SJCRH30 (cell line): Measurements from ENCODE around the gene RTP5. TPM values are rescaled to one million over a fixed set of nuclear protein-coding genes. Genes with fewer than 3 reads are reported as not detected.
"Not testable (repeated sequence)": the region's sequence is repeated elsewhere in the genome, so short reads cannot be mapped to it uniquely, and the experiment has no call there.

Experiments used
- DNase-seq, 2 experiments: peaks; one replicate each; pipeline ENCODE4 v3.0.0-alpha.2; 2015 to 2020
- H3K27ac ChIP-seq: fragments of 250-450 bp; sonication (Bioruptor Pico); 2 replicates; pipeline ENCODE4 v1.5.1; 2020; ENCODE audit warnings: mild to moderate bottlenecking, moderate library complexity
- H3K27me3 ChIP-seq: fragments of 250-450 bp; sonication (Bioruptor Pico); 2 replicates; pipeline ENCODE4 v1.5.1; 2020; ENCODE audit warnings: mild to moderate bottlenecking, moderate library complexity
- H3K36me3 ChIP-seq: fragments of 250-450 bp; sonication (Bioruptor Pico); 2 replicates; pipeline ENCODE4 v1.5.1; 2020; ENCODE audit warnings: mild to moderate bottlenecking, moderate library complexity
- H3K4me1 ChIP-seq: fragments of 250-450 bp; sonication (Bioruptor Pico); 2 replicates; pipeline ENCODE4 v1.5.1; 2020; ENCODE audit warnings: mild to moderate bottlenecking, moderate library complexity
- H3K4me3 ChIP-seq: fragments of 250-450 bp; sonication (Bioruptor Pico); 2 replicates; pipeline ENCODE4 v1.5.1; 2020; ENCODE audit warnings: mild to moderate bottlenecking, moderate library complexity
- H3K9me3 ChIP-seq: fragments of 250-450 bp; sonication (Bioruptor Pico); replicated peaks from 2 replicates; pipeline ENCODE4 v1.5.1; 2020; ENCODE audit warnings: mild to moderate bottlenecking, moderate library complexity
- total RNA-seq: library from RNA; depleted of rRNA; stranded (reverse); fragments of >200 nt; shearing (Covaris generic); gene quantifications from 2 replicates; pipeline ENCODE4 v1.2.3, GENCODE V29; 2014

Gene RTP5
- total RNA-seq, 1 experiment from 2014 or later: not detected

GRCh38 chr2:241867776-241868420 is 1.6 kb upstream of the RTP5 start:
- H3K27me3 ChIP-seq: peaks cover 13% of the 10 kb centered on the region; the same call in 1 of the 2 replicates
- H3K9me3 ChIP-seq: peaks cover 4% of the 10 kb centered on the region; the same call in 1 of the 2 replicates
- H3K4me3 ChIP-seq: no peak overlapping the region
- H3K36me3 ChIP-seq: no peaks in the 10 kb centered on the region
- peaks cover 36% of the 10 kb centered on the region for H3K4me1 ChIP-seq
- H3K27ac ChIP-seq: no peak overlapping the region
- DNase-seq: peak; percentile 56 to 73

- Histone ChIP-seq H3K27ac (no peak overlapping the region), H3K9me3 (peaks cover 4% of the 10 kb centered on the region; the same call in 1 of the 2 replicates), H3K4me3 (no peak overlapping the region), H3K36me3 (no peaks in the 10 kb centered on the region), H3K4me1 (peaks cover 36% of the 10 kb centered on the region), H3K27me3 (peaks cover 13% of the 10 kb centered on the region; the same call in 1 of the 2 replicates)
- peak in 1 of 2 experiments; percentile 62 for DNase-seq
Measured at GRCh38 chr2:241868661-241869081, 858 bp upstream of the RTP5 start.

DNA sequence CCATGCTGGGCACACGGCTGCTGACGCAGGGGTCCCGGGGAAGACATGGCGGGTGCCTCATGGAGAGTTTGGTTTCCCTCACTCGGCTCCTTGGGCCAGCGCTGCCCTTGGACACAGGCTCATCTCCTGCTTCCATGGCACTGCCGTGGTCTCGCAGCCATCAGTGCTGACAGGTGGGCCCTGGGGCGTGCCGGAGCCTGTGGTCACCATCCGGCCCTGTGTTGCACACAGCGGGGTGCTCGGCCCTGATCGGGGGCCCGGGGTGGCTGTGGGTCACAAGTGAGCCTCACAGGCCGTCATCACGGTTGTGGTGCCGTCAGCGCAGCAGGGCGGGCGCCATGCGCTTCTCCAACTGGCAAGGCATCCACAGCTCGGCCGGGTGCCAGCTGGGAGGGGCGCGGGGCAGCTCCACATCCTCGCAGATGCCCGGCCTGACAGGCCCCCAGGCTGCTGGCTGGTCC is 582 bp downstream of the RTP5 start:
- Histone ChIP-seq H3K36me3 (no peaks in the 10 kb centered on the region), H3K4me1 (peaks cover 36% of the 10 kb centered on the region), H3K27ac (no peak overlapping the region), H3K4me3 (no peak overlapping the region), H3K9me3 (0 out of 2 replicates have a peak, but pooled peaks cover 3% of the 10 kb centered on the region), H3K27me3 (peaks cover 13% of the 10 kb centered on the region; the same call in 1 of the 2 replicates)
- DNase-seq: no peak

GRCh38 chr2:241870611-241871537 is 1.3 kb downstream of the RTP5 start:
- peak overlapping the region; percentile 3; the same call in 1 of the 2 replicates for H3K4me3 ChIP-seq
- H3K4me1 ChIP-seq: peaks cover 36% of the 10 kb centered on the region
- H3K27me3 ChIP-seq: peaks cover 13% of the 10 kb centered on the region; the same call in 1 of the 2 replicates
- no peak overlapping the region for H3K27ac ChIP-seq
- peak; percentile 74 to 82 for DNase-seq
- 0 out of 2 replicates have a peak, but pooled peaks cover 3% of the 10 kb centered on the region for H3K9me3 ChIP-seq
- no peaks in the 10 kb centered on the region for H3K36me3 ChIP-seq

DNA sequence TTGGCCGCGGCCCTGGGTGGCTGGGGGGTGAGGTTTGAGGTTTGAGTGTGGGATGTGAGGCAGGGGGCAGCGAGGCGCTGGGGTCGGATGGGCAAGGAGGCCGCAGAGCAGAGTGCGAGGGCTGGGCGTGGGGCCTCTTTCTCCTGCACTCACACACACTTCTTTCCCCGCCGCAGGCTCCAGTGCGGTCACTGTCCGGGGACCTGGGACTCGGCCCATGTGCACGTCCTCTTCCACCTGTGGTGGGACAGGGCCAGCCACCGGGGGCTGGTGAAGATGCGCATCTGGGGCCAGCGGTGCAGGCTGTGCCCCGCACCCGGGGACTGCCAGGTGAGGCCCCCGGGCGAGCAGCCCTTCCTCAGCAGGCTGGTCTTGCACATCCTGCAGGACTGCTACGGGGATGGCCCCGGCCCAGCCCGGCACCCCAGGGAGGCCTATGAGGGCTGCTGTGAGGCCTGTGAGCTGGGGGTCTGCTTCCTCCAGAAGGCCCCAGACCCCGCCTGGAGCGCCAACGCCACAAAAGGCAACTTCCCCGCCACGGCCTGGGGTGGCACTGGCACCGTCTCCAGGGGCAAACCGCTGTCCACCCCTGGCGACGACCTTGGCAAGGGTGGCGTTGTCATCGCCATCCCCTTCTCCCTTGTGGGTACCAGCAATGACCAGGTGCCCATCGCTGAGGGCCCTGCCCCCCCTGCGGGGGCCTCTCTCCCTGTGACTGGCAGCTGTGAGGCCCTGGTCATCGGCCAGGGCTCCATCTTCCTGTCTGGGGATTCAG is 2.2 kb downstream of the RTP5 start:
- no peak for DNase-seq

DNA sequence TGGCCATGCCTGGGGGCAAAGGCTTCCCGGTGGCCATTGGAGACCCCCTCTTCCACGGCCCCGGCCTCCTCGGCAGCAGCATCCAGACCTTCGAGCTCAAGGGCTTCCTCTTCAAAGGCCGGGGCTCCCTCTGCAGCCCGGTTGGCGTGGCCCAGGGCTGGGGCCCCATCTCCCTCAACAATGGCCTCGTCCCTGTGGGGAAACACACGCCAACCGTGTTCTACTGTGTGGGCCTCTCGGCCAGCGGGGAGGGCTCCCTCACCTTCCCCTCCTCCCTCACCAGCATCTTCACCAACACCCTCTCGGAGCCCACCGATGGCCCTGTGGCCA is 2.7 kb downstream of the RTP5 start:
- Histone ChIP-seq H3K4me1 (peaks cover 31% of the 10 kb centered on the region), H3K9me3 (0 out of 2 replicates have a peak, but pooled peaks cover 3% of the 10 kb centered on the region), H3K36me3 (no peaks in the 10 kb centered on the region), H3K27ac (no peak overlapping the region), H3K4me3 (no peak overlapping the region), H3K27me3 (peaks cover 4% of the 10 kb centered on the region; the same call in 1 of the 2 replicates)
- no peak for DNase-seq

More for the DNA sequence above, 2.2 kb downstream of the RTP5 start:
- no peaks in the 10 kb centered on the region for H3K36me3 ChIP-seq
- peaks cover 36% of the 10 kb centered on the region for H3K4me1 ChIP-seq
- H3K27ac ChIP-seq: no peak overlapping the region
- H3K27me3 ChIP-seq: peaks cover 10% of the 10 kb centered on the region; the same call in 1 of the 2 replicates
- 0 out of 2 replicates have a peak, but pooled peaks cover 3% of the 10 kb centered on the region for H3K9me3 ChIP-seq
- no peak overlapping the region for H3K4me3 ChIP-seq

DNA sequence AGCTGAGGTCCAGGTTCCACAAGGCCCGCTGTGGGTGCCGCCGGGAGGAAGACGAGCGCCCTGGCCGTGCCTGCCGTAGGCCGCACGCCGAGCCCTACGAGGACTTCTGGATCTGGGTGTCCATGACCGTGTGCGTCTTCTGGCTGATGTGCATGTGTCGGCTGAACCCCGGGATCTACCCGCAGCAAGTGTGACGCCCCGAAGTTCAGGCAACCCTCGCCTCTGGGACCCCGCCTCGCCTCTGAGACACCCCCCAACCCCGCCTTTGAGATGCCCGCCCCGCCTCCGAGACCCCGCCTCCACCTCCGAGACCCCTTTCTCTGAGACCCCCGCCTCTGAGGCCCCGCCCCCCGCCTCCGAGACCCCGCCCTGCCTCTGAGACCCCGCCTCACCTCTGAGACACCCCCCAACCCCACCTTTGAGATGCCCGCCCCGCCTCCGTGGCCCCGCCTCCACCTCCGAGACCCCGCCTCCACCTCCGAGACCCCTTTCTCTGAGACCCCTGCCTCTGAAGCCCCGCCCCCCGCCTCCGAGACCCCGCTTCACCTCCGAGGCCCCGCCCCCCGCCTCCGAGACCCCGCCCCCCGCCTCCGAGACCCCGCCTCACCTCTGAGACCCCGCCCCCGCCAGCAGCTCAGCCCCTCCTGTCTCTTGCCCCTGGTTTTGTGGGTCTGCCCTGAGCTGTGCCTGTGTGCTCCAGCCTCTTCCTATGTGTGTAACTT is 3.7 kb downstream of the RTP5 start:
- no peaks in the 10 kb centered on the region for H3K27me3 ChIP-seq
- 0 out of 2 replicates have a peak, but pooled peaks cover 3% of the 10 kb centered on the region for H3K9me3 ChIP-seq
- no peak overlapping the region for H3K27ac ChIP-seq
- no peak for DNase-seq
- H3K36me3 ChIP-seq: no peaks in the 10 kb centered on the region
- H3K4me3 ChIP-seq: no peak overlapping the region
- peaks cover 22% of the 10 kb centered on the region for H3K4me1 ChIP-seq

DNA sequence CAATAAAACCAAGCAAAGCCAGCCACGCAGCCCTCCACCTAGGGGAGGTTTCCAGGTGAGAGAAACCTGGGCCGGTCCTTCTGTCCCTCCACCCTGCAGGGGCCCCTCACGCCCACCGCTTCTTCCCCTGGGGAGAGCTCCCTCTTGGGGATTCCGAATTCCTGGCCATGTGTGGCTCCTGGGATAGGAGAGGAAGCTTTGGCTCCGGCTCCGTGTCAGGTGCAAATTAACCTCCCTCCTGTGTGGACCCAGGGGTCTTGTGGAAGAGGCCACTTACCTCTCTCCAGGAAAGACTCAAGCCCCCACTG is 4.2 kb downstream of the RTP5 start:
- Histone ChIP-seq H3K36me3 (no peaks in the 10 kb centered on the region), H3K27ac (no peak overlapping the region), H3K27me3 (no peaks in the 10 kb centered on the region)

GRCh38 chr2:241874277-241874925 is 4.9 kb downstream of the RTP5 start:
- Histone ChIP-seq H3K27ac (no peak overlapping the region), H3K4me3 (no peak overlapping the region), H3K4me1 (peaks cover 12% of the 10 kb centered on the region), H3K9me3 (0 out of 2 replicates have a peak, but pooled peaks cover 3% of the 10 kb centered on the region), H3K27me3 (no peaks in the 10 kb centered on the region), H3K36me3 (no peaks in the 10 kb centered on the region)
- no peak for DNase-seq

More for the DNA sequence above, 4.2 kb downstream of the RTP5 start:
- Histone ChIP-seq H3K4me1 (peaks cover 16% of the 10 kb centered on the region), H3K9me3 (0 out of 2 replicates have a peak, but pooled peaks cover 3% of the 10 kb centered on the region), H3K4me3 (no peak overlapping the region)
- no peak for DNase-seq

DNA sequence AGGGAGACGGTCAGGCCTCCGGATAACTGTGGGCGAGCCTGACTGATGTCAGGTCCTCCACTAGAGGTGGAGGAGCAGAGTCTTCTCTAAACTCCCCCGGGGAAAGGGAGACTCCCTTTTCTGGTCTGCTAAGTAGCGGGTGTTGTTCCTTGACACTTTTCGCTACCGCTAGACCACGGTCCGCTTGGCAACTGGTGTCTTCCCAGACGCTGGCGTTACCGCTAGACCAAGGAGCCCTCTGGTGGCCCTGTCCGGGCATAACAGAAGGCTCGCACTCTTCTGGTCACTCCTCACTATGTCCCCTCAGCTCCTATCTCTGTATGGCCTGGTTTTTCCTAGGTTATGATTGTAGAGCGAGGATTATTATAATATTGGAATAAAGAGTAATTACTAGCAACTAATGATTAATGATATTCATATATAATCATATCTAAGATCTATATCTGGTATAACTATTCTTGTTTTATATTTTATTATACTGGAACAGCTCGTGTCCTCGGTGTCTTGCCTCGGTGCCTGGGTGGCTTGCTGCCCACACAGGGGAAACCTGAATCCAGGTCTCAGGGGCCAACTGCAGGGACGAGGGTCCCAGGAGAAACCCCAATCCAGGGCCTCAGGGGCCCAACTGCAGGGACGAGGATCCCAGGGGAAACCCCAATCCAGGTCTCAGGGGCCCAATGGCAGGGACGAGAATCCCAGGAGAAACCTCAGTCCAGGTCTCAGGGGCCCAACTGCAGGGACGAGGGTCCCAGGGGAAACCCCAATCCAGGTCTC is 6.4 kb downstream of the RTP5 start:
- H3K36me3 ChIP-seq, H3K4me1 ChIP-seq, H3K4me3 ChIP-seq, H3K9me3 ChIP-seq, H3K27ac ChIP-seq, H3K27me3 ChIP-seq: not testable (repeated sequence)
- peak; percentile 66 to 71 for DNase-seq

DNA sequence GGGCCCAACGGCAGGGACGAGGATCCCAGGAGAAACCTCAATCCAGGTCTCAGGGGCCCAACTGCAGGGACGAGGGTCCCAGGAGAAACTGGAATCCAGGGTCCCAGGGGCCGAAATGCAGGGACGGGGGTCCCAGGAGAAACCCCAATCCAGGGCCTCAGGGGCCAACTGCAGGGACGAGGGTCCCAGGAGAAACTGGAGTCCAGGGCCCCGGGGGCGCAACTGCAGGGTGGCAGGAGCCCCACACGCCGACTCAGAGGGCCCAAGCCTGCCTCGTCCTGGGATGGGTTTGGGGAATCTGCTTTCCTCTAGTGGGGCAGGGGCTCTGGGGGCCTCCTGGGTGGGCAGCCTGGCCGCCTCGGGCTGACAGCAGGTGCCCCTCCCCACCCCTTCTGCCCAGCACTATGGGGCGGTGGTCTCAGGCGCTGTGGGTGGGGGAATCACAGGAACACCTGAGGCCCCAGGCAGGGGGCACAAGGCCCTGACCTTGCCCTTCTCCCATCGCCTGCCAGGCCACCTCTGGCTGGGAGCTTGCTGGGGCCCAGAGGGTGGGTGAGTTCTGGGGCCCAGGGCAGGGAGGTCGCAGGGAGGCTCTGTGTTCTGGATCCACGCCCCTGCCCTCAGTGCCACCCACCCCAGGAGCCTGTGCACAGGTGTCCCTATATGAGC is 7.1 kb downstream of the RTP5 start:
- Histone ChIP-seq H3K27ac (no peak overlapping the region), H3K4me1 (peaks cover 3% of the 10 kb centered on the region; the same call in 1 of the 2 replicates), H3K36me3 (no peaks in the 10 kb centered on the region), H3K4me3 (no peak overlapping the region), H3K27me3 (no peaks in the 10 kb centered on the region), H3K9me3 (0 out of 2 replicates have a peak, but pooled peaks cover 3% of the 10 kb centered on the region)
- DNase-seq: no peak

- H3K4me3 ChIP-seq: no peak overlapping the region
- H3K9me3 ChIP-seq: 0 out of 2 replicates have a peak, but pooled peaks cover 3% of the 10 kb centered on the region
- H3K27me3 ChIP-seq: no peaks in the 10 kb centered on the region
- DNase-seq: no peak
- H3K36me3 ChIP-seq: no peaks in the 10 kb centered on the region
- no peak overlapping the region for H3K27ac ChIP-seq
- peaks cover 6% of the 10 kb centered on the region; the same call in 1 of the 2 replicates for H3K4me1 ChIP-seq
Measured at GRCh38 chr2:241877197-241877685, 7.7 kb downstream of the RTP5 start.
